HFFc6 (cell line): ENCODE data around the gene OTOS. TPM values are rescaled to one million over a fixed set of nuclear protein-coding genes. Genes with fewer than 3 reads are reported as not detected.

Experiments used
- DNase-seq: peaks from one replicate; pipeline ENCODE4 v3.0.0-alpha.2; 2018
- H3K27ac Mint-ChIP-seq: 2 replicates; pipeline ENCODE4 v1.8.0; 2020; ENCODE audit warnings: mild to moderate bottlenecking, mixed read lengths
- H3K27me3 Mint-ChIP-seq: 2 replicates; pipeline ENCODE4 v1.8.0; 2021; ENCODE audit warnings: mild to moderate bottlenecking, moderate library complexity, mixed read lengths; ENCODE audit not compliant: insufficient read depth
- H3K36me3 Mint-ChIP-seq: 2 replicates; pipeline ENCODE4 v1.8.0; 2021; ENCODE audit warnings: low read depth, mixed read lengths
- H3K4me1 Mint-ChIP-seq: 2 replicates; pipeline ENCODE4 v1.8.0; 2020; ENCODE audit warnings: low read depth, mixed read lengths
- H3K4me3 Mint-ChIP-seq: 2 replicates; pipeline ENCODE4 v1.8.0; 2020; ENCODE audit warnings: mild to moderate bottlenecking, moderate library complexity, mixed read lengths
- H3K9me3 Mint-ChIP-seq: 2 replicates; pipeline ENCODE4 v1.8.0; 2020; ENCODE audit warnings: mild to moderate bottlenecking, mixed read lengths
- CTCF ChIP-seq: fragments of 200-600 bp; sonication (generic); IDR thresholded peaks from 2 replicates; pipeline ENCODE4 v1.5.0; 2021; ENCODE audit warnings: antibody characterized with exemption, mild to moderate bottlenecking
- total RNA-seq, 6 experiments: library from RNA; stranded (reverse); fragmentation: NEBNext Ultra II Directional; extraction: Animal tissue kit (Norgen Biotek cat#: 25700); gene quantifications; 2 replicates in 1 of 6; 3 replicates in 5 of 6; pipeline ENCODE4 v1.2.3, GENCODE V29; 2021

The OTOS gene
- total RNA-seq, 6 experiments from 2014 or later: 0.27 to 0.43 TPM; not detected in 4

DNA sequence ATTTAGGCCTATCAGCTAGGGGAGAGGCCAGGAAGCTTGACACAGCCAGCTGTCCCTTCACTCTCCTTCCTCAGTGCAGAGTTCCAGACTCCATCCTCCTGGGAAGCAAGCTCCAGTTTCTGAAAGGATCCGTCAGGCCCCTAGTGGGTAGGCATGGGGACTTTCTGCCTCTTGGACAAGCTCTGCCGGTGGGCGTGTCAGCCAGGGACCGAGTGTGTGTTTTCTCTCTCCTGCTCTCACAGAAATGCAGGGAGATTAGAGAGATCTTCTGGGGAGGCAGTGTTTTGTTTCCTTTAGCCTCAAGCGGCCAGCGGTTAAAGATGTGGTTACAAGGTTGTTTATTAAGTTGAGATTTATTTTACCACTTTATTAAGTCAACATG, 29.9 kb upstream of the OTOS start:
- Mint-ChIP-seq H3K4me1 (no peaks in the 10 kb centered on the region), H3K4me3 (no peak overlapping the region), H3K27me3 (peaks cover 44% of the 10 kb centered on the region), H3K27ac (no peak overlapping the region), H3K36me3 (no peaks in the 10 kb centered on the region), H3K9me3 (no peaks in the 10 kb centered on the region)
- no peak for DNase-seq
- no peak for TF ChIP-seq CTCF

- Mint-ChIP-seq H3K27ac (no peak overlapping the region), H3K4me1 (no peaks in the 10 kb centered on the region), H3K27me3 (peaks cover 43% of the 10 kb centered on the region), H3K4me3 (no peak overlapping the region), H3K9me3 (no peaks in the 10 kb centered on the region), H3K36me3 (no peaks in the 10 kb centered on the region)
- TF ChIP-seq CTCF: no peak
- no peak for DNase-seq
Observed at GRCh38 chr2:240169486-240170353, 29.3 kb upstream of the OTOS start.

DNA sequence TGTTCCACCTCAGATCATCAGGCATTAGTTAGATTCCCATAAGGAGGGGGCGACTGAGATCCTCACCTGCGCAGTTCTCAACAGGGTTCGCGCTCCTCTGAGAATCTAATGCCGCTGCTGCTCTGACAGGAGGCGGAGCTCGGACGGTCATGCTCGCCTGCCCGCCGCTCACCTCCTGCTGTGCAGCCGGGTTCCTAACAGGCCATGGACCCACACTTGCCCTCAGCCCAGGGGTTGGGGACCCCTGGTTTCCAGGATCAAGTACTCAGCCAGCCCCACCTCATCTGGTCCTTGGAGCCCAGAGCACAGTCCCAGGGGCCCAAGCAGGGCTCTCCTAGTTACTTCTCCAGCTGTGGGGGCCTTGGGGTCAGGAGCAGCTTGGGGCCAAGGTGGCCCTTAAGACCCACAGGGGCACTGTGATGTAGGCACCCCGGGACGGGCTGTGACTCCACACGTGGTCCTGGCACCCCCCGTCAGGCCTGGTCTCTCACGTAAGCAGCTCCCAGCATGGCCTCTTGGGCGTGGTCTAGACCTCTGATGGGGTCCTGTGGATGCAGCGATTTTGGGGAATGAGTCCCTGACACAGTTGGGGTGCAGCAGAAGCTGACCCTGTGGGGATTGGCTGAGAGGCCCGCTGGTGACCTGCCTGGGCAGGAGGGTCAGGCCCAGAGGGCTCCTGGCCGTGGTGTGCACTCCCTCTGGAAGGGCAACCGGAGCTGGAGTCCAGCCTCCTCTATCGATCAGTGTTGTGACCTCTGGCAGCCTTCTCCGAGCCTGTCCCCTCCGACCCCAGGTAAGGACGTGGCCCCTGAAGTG, 28.3 kb upstream of the OTOS start:
- H3K27me3 Mint-ChIP-seq: peaks cover 36% of the 10 kb centered on the region
- H3K4me1 Mint-ChIP-seq: no peaks in the 10 kb centered on the region
- TF ChIP-seq CTCF: no peak
- no peaks in the 10 kb centered on the region for H3K36me3 Mint-ChIP-seq
- no peak overlapping the region for H3K4me3 Mint-ChIP-seq
- DNase-seq: no peak
- no peaks in the 10 kb centered on the region; the same call in 1 of the 2 replicates for H3K9me3 Mint-ChIP-seq
- no peak overlapping the region for H3K27ac Mint-ChIP-seq

DNA sequence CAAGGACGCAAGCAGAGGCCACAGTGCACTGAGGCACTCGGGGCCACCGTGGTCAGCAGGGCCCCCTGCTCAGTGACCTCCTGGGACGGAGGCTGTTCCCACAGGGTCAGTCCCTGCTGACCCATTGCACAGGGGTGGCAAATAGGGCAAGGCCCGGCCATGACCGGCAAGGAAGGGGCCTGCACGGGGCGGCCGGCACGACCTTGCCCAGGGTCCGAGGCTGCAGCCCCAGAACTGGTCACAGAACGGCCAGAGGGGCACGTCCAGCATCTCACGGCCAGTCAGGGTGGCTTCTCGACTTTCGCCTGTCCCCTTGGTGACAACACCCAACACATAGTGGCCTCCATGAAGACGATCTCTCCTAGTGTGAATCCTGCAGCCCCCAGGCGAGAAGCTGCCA, 27.6 kb upstream of the OTOS start:
- TF ChIP-seq CTCF: no peak
- no peaks in the 10 kb centered on the region for H3K36me3 Mint-ChIP-seq
- no peaks in the 10 kb centered on the region; the same call in 1 of the 2 replicates for H3K9me3 Mint-ChIP-seq
- DNase-seq: no peak
- no peak overlapping the region for H3K4me3 Mint-ChIP-seq
- H3K27me3 Mint-ChIP-seq: peaks cover 33% of the 10 kb centered on the region
- no peak overlapping the region for H3K27ac Mint-ChIP-seq
- H3K4me1 Mint-ChIP-seq: no peaks in the 10 kb centered on the region

DNA sequence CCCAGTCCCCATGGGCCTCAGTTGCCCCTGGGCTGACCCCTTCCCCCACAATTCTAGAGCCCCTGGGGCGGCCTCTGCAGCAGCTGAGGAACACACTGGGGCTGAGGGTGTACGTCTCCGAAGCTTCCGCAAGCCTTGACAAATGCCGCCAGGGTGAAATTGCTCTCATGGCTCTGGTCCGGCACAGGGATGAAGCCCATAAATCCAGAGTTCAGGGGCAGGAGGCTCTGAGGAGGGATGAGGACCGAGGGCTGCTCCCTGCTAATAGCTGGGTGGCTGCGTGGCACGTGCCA, 27.1 kb upstream of the OTOS start:
- H3K36me3 Mint-ChIP-seq: no peaks in the 10 kb centered on the region
- no peaks in the 10 kb centered on the region; the same call in 1 of the 2 replicates for H3K9me3 Mint-ChIP-seq
- no peaks in the 10 kb centered on the region for H3K4me1 Mint-ChIP-seq
- DNase-seq: no peak
- no peak for TF ChIP-seq CTCF
- H3K4me3 Mint-ChIP-seq: no peak overlapping the region
- H3K27me3 Mint-ChIP-seq: peaks cover 30% of the 10 kb centered on the region
- no peak overlapping the region for H3K27ac Mint-ChIP-seq
